K562 (cell line): Measurements from ENCODE around the gene SPRYD3. TPM values are rescaled to one million over a fixed set of nuclear protein-coding genes. Genes with fewer than 3 reads are reported as not detected.
A peak's percentile ranks its signal among the peaks of the same experiment; 100 is the strongest.
"Not testable (repeated sequence)": the region's sequence is repeated elsewhere in the genome, so short reads cannot be mapped to it uniquely, and the experiment has no call there.

Experiments used
- ATAC-seq: fragments of 200-7000 bp; cut with Tn5 transposase; 3 replicates; pipeline ENCODE4 v1.9.1; 2020; ENCODE audit warnings: moderate library complexity
- BruUV-seq: library from RNA; stranded (reverse); fragments of 400-500 nt; replicated peaks from 2 replicates; lab custom pipeline; 2021; lab: Mats Ljungman, UMichigan
- CTCF ChIA-PET: fragments of 300-600 bp; formaldehyde crosslinking; extraction: SDS; loops from one replicate; lab custom pipeline; 2021; ENCODE audit warnings: low intra/inter-chr PET ratio; lab: Yijun Ruan, JAX
- POLR2A ChIA-PET: fragments of 300-600, 350-650 bp; sonication (Branson Sonifier 250); formaldehyde crosslinking; extraction: SDS; loops from one replicate; lab custom pipeline; 2021; ENCODE audit warnings: antibody characterized with exemption, inconsistent platforms; lab: Yijun Ruan, JAX
- DNase-seq, 4 experiments: peaks; one replicate each; pipeline versions ENCODE4 v3.0.0 to v3.0.0-alpha.2; 2011 to 2018; ENCODE audit warnings: low spot score in 3 of 4, mixed read lengths in 3 of 4; ENCODE audit errors: extremely low read depth in 1 of 4
- FAIRE-seq: peaks from 2 replicates; lab custom pipeline; 2011; peaks lifted over from hg19 to GRCh38; lab: Jason Lieb, UNC
- H2AFZ ChIP-seq: 2 replicates; pipeline ENCODE4 v1.6.0; 2011; ENCODE audit warnings: low read depth, low read length, control low read depth, inconsistent platforms
- H3K27ac ChIP-seq: fragments of 200-600 bp; 3 replicates; pipeline ENCODE4 v1.8.0; 2011; ENCODE audit warnings: low read depth, mild to moderate bottlenecking, control low read depth, inconsistent platforms, low read length, moderate library complexity, mixed read lengths; ENCODE audit errors: extremely low read depth
- H3K27me3 ChIP-seq, 2 experiments: fragments of 300-600 bp in 1 of 2; 2 replicates in 1 of 2; 3 replicates in 1 of 2; pipeline versions ENCODE4 v1.6.0 to v1.8.0; 2011; ENCODE audit warnings: inconsistent platforms in 2 of 2, low read length in 2 of 2, mild to moderate bottlenecking in 1 of 2, mixed read lengths in 1 of 2, moderate library complexity in 1 of 2; ENCODE audit not compliant: control insufficient read depth in 2 of 2, insufficient read depth in 2 of 2
- H3K36me3 ChIP-seq: fragments of 300-600 bp; 3 replicates; pipeline ENCODE4 v1.8.0; 2011; ENCODE audit warnings: mild to moderate bottlenecking, low read length, inconsistent platforms; ENCODE audit not compliant: control insufficient read depth, insufficient read depth
- H3K4me1 ChIP-seq, 2 experiments: fragments of 200-600 bp in 1 of 2; replicated peaks in 1 of 2; 2 replicates in 1 of 2; 3 replicates in 1 of 2; pipeline versions ENCODE4 v1.5.1 to v1.8.0; 2011; ENCODE audit warnings: inconsistent platforms in 2 of 2, low read length in 2 of 2, mild to moderate bottlenecking in 1 of 2, mixed read lengths in 1 of 2, moderate library complexity in 1 of 2; ENCODE audit not compliant: control insufficient read depth in 2 of 2, insufficient read depth in 2 of 2
- H3K4me2 ChIP-seq: 2 replicates; pipeline ENCODE4 v1.6.1; 2011; ENCODE audit warnings: low read length, control low read depth, inconsistent platforms, mixed read lengths; ENCODE audit not compliant: insufficient read depth
- H3K4me3 ChIP-seq: fragments of 200-600 bp; sonication (generic), shearing (Covaris generic); 2 replicates; pipeline ENCODE4 v1.5.1; 2016; ENCODE audit warnings: control low read depth, inconsistent platforms
- H3K79me2 ChIP-seq: fragments of 200-600 bp; 3 replicates; pipeline ENCODE4 v1.8.0; 2011; ENCODE audit warnings: low read length, inconsistent platforms; ENCODE audit not compliant: control insufficient read depth, insufficient read depth
- H3K9ac ChIP-seq, 2 experiments: 2 replicates each; pipeline versions ENCODE4 v1.6.0 to v1.6.1; 2011; ENCODE audit warnings: low read depth in 2 of 2, low read length in 2 of 2, control low read depth in 1 of 2, inconsistent platforms in 1 of 2, mild to moderate bottlenecking in 1 of 2, mixed read lengths in 1 of 2; ENCODE audit not compliant: insufficient read depth in 1 of 2
- H3K9me1 ChIP-seq: one replicate; pipeline ENCODE4 v1.6.0; 2011; ENCODE audit warnings: inconsistent platforms, mild to moderate bottlenecking, low read length, moderate library complexity; ENCODE audit not compliant: control insufficient read depth, insufficient read depth
- H3K9me3 ChIP-seq: replicated peaks from 2 replicates; pipeline ENCODE4 v1.5.1; 2011; ENCODE audit warnings: low read depth, low read length, inconsistent platforms; ENCODE audit not compliant: control insufficient read depth, insufficient read depth
- H4K20me1 ChIP-seq: replicated peaks from 2 replicates; pipeline ENCODE4 v1.6.1; 2011; ENCODE audit warnings: low read length, inconsistent platforms, mixed read lengths; ENCODE audit not compliant: control insufficient read depth, insufficient read depth
- SREBF1 ChIP-seq: fragments of 150-350 bp; IDR thresholded peaks from 2 replicates; pipeline ENCODE4 v1.6.1; 2014; ENCODE audit warnings: antibody characterized with exemption, low read depth, low read length, borderline replicate concordance
- WGBS: fragments of 100-300 bp; shearing (Covaris generic); methylation state at CpG from one replicate; pipeline ENCODE4 v1.1.6; 2016; ENCODE audit warnings: low coverage, mixed read lengths; ENCODE audit not compliant: insufficient coverage; ENCODE audit errors: missing lambda C conversion rate; 5-methylcytosine and 5-hydroxymethylcytosine counted together
- in situ Hi-C: fragments of 300-500 bp; cut with MboI; formaldehyde crosslinking; loops from 4 replicates; pipeline ENCODE4 v1.15.0; 2018; ENCODE audit warnings: inconsistent platforms, mixed read lengths
- intact Hi-C: fragments of 100-400 bp; cut with micrococcal nuclease; formaldehyde crosslinking; loops from 2 replicates; pipeline ENCODE4 v1.14.2; 2022
- polyA plus RNA-seq, 8 experiments: library from polyadenylated mRNA; depleted of rRNA in 4 of 8; stranded (reverse) in 5 of 8; unstranded in 3 of 8; fragments of >200 nt; fragmentation: Nextera tagmentation in 2 of 8; fragmentation: Illumina TruSeq in 1 of 8; extraction: Ambion mirVana in 2 of 8; extraction: Trizol in 1 of 8; gene quantifications; 2 replicates each; pipeline versions ENCODE4 v1.2.1 to v1.2.3, GENCODE V29; 2011 to 2014; ENCODE audit warnings: inconsistent platforms in 1 of 8, missing spikeins in 1 of 8
- total RNA-seq, 7 experiments: library from RNA; depleted of rRNA in 6 of 7; stranded (reverse); fragments of >200 nt in 6 of 7; fragmentation: Illumina TruSeq in 2 of 7; extraction: Trizol in 2 of 7; gene quantifications; 2 replicates each; pipeline versions ENCODE4 v1.2.1 to v1.2.3, GENCODE V29; 2011 to 2021; ENCODE audit warnings: low replicate concordance in 1 of 7

The SPRYD3 gene
- total and polyA plus RNA-seq, 9 of the 15 experiments (the other 6 are each of a cell fraction or from before 2014, with no cell fraction given): 1.5 to 13.6 (median 7.6) TPM

DNA sequence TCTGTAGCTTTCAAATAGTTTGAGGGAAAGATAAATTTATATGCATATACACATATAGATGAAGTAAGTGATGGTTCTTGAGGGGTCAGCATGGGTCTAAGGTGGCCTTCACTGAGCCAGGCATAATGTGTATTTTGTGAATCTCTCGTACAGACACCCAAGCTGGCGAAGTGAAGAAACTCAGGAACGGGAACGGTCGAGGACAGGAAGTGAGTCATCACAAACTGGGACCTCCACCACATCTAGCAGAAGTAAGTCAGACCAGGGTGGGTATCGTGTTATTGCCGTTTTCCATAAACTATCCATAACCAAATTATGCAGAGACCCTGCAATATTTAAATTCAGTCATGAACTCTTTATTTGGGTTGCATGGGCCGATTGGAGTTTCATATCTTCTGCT, 44.7 kb downstream of the SPRYD3 start:
- Histone ChIP-seq H3K79me2 (peaks cover 6% of the 10 kb centered on the region; the same call in 2 of the 3 replicates), H3K4me1 (no peaks in the 10 kb centered on the region), H3K36me3 (peaks cover 90% of the 10 kb centered on the region)
- no peak for DNase-seq
- TF ChIP-seq SREBF1: no peak
- TF ChIP-seq, all 486 proteins: peak for 0
- Histone ChIP-seq H3K9ac (no peak overlapping the region), H4K20me1 (no peaks in the 10 kb centered on the region; the same call in 1 of the 2 replicates), H3K4me3 (no peak overlapping the region), H3K27me3 (no peaks in the 10 kb centered on the region), H2AFZ (no peak overlapping the region), H3K27ac (no peak overlapping the region), H3K4me2 (no peak overlapping the region), H3K9me1 (no peaks in the 10 kb centered on the region), H3K9me3 (no peaks in the 10 kb centered on the region)
- intact Hi-C loops: no loop called here
- no peak for ATAC-seq
- TSS peak; percentile 5 for BruUV-seq
- WGBS: 91% methylated on average over 8 of the region's 8 CpGs
- ChIA-PET POLR2A (interaction anchor here (1.3 to 1.4 kb wide), 2 partner anchors 10 kb away, joined by 3 to 5 read pairs; no protein-coding TSS in a partner anchor), CTCF (no interaction called here)
- in situ Hi-C loops: no loop called here
- FAIRE-seq: no peak

DNA sequence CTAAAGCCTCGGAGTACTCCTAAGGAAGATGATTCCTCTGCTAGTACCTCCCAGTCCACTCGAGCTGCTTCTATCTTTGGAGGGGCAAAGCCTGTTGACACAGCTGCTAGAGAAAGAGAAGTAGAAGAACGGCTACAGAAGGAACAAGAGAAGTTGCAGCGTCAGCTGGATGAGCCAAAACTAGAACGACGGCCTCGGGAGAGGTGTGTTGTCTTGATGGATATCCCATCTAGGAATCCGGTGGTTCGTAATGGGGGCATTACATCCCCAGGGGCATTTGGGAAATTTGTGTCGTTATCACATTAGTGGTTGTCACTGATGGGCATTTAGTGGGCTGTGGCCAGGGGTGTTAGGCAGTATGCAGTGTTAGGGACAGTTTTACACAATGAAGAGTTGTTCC, 45.4 kb downstream of the SPRYD3 start:
- H2AFZ ChIP-seq, H3K4me2 ChIP-seq, DNase-seq, H4K20me1 ChIP-seq, BruUV-seq, ATAC-seq, H3K9me1 ChIP-seq, H3K4me1 ChIP-seq, intact Hi-C loops, H3K27ac ChIP-seq, in situ Hi-C loops, H3K79me2 ChIP-seq, H3K4me3 ChIP-seq, H3K9me3 ChIP-seq, H3K9ac ChIP-seq, CTCF ChIA-PET, H3K27me3 ChIP-seq, FAIRE-seq: not testable (repeated sequence)
- peaks cover 88% of the 10 kb centered on the region for H3K36me3 ChIP-seq
- POLR2A ChIA-PET: interaction anchor here (1.0 to 1.3 kb wide), 2 partner anchors 9 to 27 kb away, joined by 3 to 5 read pairs; no protein-coding TSS in a partner anchor
- WGBS: 94% methylated on average over 8 of the region's 10 CpGs
